Activated CD4-positive, alpha-beta memory T cell treated with anti-CD3 and anti-CD28 coated beads, Interleukin-2, amount 10 ng/mL, durations not matched to agents 7 days and 5 days (primary cell): Measurements from ENCODE around the gene SLC35F3. TPM values are rescaled to one million over a fixed set of nuclear protein-coding genes. Genes with fewer than 3 reads are reported as not detected.

Source experiments
- CTCF ChIA-PET: fragments of 350-600 bp; sonication (Branson Sonifier 250); formaldehyde crosslinking; loops from one replicate; lab custom pipeline; 2021; ENCODE audit warnings: antibody characterized with exemption, inconsistent platforms; lab: Charles Lee
- POLR2A ChIA-PET: fragments of 350-600 bp; sonication (Branson Sonifier 250); formaldehyde crosslinking; loops from one replicate; lab custom pipeline; 2021; ENCODE audit warnings: antibody characterized with exemption; lab: Charles Lee
- DNase-seq: peaks from one replicate; pipeline ENCODE4 v3.0.0-alpha.2; 2020
- H3K27ac Mint-ChIP-seq: one replicate; pipeline ENCODE4 v1.8.0; 2021; ENCODE audit warnings: mild to moderate bottlenecking, mixed read lengths
- H3K27me3 Mint-ChIP-seq: one replicate; pipeline ENCODE4 v1.8.0; 2021; ENCODE audit warnings: mixed read lengths
- H3K36me3 Mint-ChIP-seq: one replicate; pipeline ENCODE4 v1.8.0; 2021; ENCODE audit warnings: low read depth, mixed read lengths
- H3K4me1 Mint-ChIP-seq: one replicate; pipeline ENCODE4 v1.8.0; 2021; ENCODE audit warnings: mixed read lengths
- H3K4me3 Mint-ChIP-seq: one replicate; pipeline ENCODE4 v1.8.0; 2021; ENCODE audit warnings: mild to moderate bottlenecking, mixed read lengths
- H3K9me3 Mint-ChIP-seq: one replicate; pipeline ENCODE4 v1.8.0; 2021; ENCODE audit warnings: mixed read lengths
- total RNA-seq, 2 experiments: library from RNA; stranded (reverse); gene quantifications; one replicate each; pipeline ENCODE4 v1.2.3, GENCODE V29; 2021

The SLC35F3 gene
- total RNA-seq, 2 experiments from 2014 or later: 10.7 to 11.3 TPM

- POLR2A ChIA-PET: no interaction called here
- Mint-ChIP-seq H3K27ac (no peak overlapping the region), H3K4me3 (no peak overlapping the region), H3K9me3 (no peaks in the 10 kb centered on the region), H3K4me1 (no peaks in the 10 kb centered on the region), H3K36me3 (no peaks in the 10 kb centered on the region), H3K27me3 (peaks cover 33% of the 10 kb centered on the region)
- no peak for DNase-seq
- CTCF ChIA-PET: no interaction called here
Measured at GRCh38 chr1:234090212-234091064, 186.0 kb downstream of the SLC35F3 start.

GRCh38 chr1:234091065-234091401 lies 186.6 kb downstream of the SLC35F3 start:
- Mint-ChIP-seq H3K4me1 (no peaks in the 10 kb centered on the region), H3K27me3 (peaks cover 28% of the 10 kb centered on the region), H3K27ac (no peak overlapping the region), H3K4me3 (no peak overlapping the region), H3K9me3 (no peaks in the 10 kb centered on the region), H3K36me3 (no peaks in the 10 kb centered on the region)
- DNase-seq: no peak
- ChIA-PET CTCF (no interaction called here), POLR2A (no interaction called here)

DNA sequence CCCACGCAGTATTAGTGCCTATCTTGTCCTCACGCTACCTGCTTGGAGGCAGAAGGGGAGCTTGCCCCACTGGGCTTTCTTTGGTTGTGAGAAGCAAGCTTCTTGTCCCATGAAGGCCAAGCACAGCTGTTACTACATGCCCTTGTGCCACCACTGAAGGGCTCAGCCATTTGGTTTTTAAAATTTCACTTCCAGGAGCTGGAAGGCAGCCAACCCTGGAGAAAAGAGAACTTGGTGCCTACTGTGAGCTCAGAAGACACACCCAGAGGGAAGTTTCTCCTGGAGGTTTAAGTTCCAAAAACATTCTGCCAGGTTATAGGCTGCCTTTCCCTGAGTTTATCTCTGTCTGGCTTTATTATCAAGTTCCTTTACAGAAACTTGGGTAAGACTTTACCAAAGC lies 187.4 kb downstream of the SLC35F3 start:
- no peak overlapping the region for H3K27ac Mint-ChIP-seq
- no peaks in the 10 kb centered on the region for H3K9me3 Mint-ChIP-seq
- peaks cover 26% of the 10 kb centered on the region for H3K27me3 Mint-ChIP-seq
- DNase-seq: no peak
- no peaks in the 10 kb centered on the region for H3K36me3 Mint-ChIP-seq
- POLR2A ChIA-PET: no interaction called here
- H3K4me1 Mint-ChIP-seq: no peaks in the 10 kb centered on the region
- CTCF ChIA-PET: no interaction called here
- no peak overlapping the region for H3K4me3 Mint-ChIP-seq

DNA sequence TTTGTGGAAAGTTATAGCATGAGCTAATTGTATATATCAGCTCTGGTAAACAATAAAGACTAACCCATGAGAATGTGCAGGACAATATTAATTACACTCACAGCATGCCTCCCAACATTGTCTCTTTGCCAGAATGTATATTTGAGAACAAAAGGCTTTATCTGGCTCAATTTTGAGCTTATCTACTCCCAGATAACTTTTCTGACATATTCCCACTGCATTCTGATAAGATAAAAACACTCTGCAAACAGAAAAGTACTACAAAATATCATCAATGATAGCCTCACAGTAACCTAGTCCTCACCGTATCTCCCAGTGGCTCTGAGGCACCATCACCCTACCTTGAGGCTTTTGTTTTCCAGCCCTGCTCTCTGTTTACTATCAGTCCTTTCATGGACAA lies 188.6 kb downstream of the SLC35F3 start:
- DNase-seq: no peak
- Mint-ChIP-seq H3K9me3 (no peaks in the 10 kb centered on the region), H3K4me3 (no peak overlapping the region), H3K4me1 (no peaks in the 10 kb centered on the region), H3K27me3 (peaks cover 19% of the 10 kb centered on the region), H3K36me3 (no peaks in the 10 kb centered on the region), H3K27ac (no peak overlapping the region)
- POLR2A ChIA-PET: no interaction called here
- CTCF ChIA-PET: no interaction called here

GRCh38 chr1:234093741-234094140 lies 189.3 kb downstream of the SLC35F3 start:
- no peaks in the 10 kb centered on the region for H3K36me3 Mint-ChIP-seq
- H3K4me3 Mint-ChIP-seq: no peak overlapping the region
- H3K9me3 Mint-ChIP-seq: no peaks in the 10 kb centered on the region
- ChIA-PET CTCF (no interaction called here), POLR2A (no interaction called here)
- H3K27me3 Mint-ChIP-seq: peaks cover 19% of the 10 kb centered on the region
- DNase-seq: no peak
- H3K27ac Mint-ChIP-seq: no peak overlapping the region
- no peaks in the 10 kb centered on the region for H3K4me1 Mint-ChIP-seq

DNA sequence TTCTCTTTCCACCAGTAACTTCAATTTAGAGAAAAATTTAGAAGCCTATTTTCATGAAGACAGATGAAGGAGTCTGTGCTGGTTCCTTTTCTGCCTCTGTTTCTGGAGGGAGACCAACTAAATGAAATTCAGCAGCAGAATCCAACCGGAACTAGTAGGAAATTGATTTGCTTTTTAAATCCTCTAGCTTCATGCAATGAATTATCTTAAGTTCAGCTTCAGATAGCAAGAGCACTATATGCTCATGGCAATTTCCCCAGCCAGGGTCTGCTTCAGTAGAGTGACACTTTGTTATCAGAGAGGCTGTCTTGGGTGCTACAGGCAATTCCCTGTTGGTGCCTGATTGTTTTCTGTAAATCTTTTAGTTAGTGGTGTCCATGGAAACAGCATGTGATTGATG lies 189.7 kb downstream of the SLC35F3 start:
- Mint-ChIP-seq H3K27ac (no peak overlapping the region), H3K9me3 (no peaks in the 10 kb centered on the region), H3K4me1 (no peaks in the 10 kb centered on the region), H3K4me3 (no peak overlapping the region), H3K27me3 (peaks cover 17% of the 10 kb centered on the region), H3K36me3 (no peaks in the 10 kb centered on the region)
- DNase-seq: no peak
- ChIA-PET CTCF (no interaction called here), POLR2A (no interaction called here)

GRCh38 chr1:234096161-234096770 lies 191.8 kb downstream of the SLC35F3 start:
- Mint-ChIP-seq H3K27me3 (peaks cover 17% of the 10 kb centered on the region), H3K36me3 (no peaks in the 10 kb centered on the region), H3K9me3 (no peaks in the 10 kb centered on the region), H3K4me3 (no peak overlapping the region), H3K27ac (no peak overlapping the region), H3K4me1 (no peaks in the 10 kb centered on the region)
- CTCF ChIA-PET: no interaction called here
- no peak for DNase-seq
- POLR2A ChIA-PET: no interaction called here

DNA sequence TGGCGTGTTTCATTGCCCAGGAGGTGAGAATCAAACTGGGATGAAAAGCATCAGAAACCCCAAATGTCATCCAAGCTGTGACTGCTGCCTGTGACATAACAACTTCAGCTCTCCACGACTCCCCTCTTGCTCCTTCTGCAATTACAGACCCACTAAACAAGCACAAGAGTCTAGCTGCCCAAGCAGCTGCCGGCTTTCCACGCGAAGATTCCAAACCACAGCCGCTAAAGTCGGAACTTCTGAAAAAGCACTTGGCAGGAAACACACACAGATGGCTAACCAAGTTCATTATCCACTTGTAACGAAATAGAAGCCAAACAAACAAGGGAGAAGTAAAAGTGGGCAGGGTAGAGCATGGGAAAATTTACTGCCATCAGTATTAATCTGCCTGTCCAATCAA lies 198.1 kb downstream of the SLC35F3 start:
- POLR2A ChIA-PET: no interaction called here
- H3K36me3 Mint-ChIP-seq: no peaks in the 10 kb centered on the region
- H3K27ac Mint-ChIP-seq: no peak overlapping the region
- no peaks in the 10 kb centered on the region for H3K4me1 Mint-ChIP-seq
- no peaks in the 10 kb centered on the region for H3K9me3 Mint-ChIP-seq
- peaks cover 41% of the 10 kb centered on the region for H3K27me3 Mint-ChIP-seq
- CTCF ChIA-PET: no interaction called here
- DNase-seq: no peak
- H3K4me3 Mint-ChIP-seq: no peak overlapping the region

DNA sequence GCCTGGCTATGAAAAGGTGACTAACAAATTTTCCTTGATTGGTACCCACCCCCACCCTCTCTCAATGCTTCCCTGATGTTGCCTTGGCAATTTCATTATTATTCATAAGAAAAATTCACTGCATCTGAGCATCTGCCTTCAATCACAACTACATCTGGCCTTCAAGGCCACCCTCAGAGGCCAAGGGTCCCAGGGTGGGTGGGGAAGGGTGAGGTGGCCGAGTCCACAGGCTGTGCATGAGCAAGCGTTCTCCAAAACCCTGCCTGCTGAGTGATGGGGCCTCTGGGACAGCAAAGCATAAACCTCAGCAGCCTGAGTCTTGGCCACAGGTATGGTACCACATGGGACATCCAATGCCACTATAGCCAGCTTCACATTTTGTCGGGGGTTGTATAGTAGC lies 198.7 kb downstream of the SLC35F3 start:
- Mint-ChIP-seq H3K4me3 (no peak overlapping the region), H3K9me3 (no peaks in the 10 kb centered on the region), H3K4me1 (no peaks in the 10 kb centered on the region), H3K27ac (no peak overlapping the region), H3K36me3 (no peaks in the 10 kb centered on the region), H3K27me3 (peaks cover 41% of the 10 kb centered on the region)
- POLR2A ChIA-PET: no interaction called here
- DNase-seq: no peak
- CTCF ChIA-PET: no interaction called here

DNA sequence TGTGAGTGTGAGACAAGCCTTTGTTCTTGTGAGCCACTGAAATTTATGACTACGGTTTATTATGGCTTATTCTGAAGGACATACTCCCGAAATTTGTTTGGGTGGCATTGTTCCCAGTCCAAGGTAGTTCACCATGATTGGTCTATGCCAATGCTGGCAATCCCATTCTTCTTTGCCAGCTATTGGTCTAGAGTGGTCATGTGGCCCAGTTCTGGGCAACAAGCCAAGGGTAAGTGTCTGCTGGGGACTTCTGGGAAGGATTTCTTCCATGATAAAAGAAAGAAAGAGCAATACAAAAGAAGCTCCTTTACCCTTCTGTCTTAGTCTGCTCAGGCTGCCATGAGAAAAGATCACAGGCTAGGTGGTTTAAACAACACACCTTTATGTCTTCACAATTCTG lies 201.6 kb downstream of the SLC35F3 start:
- Mint-ChIP-seq H3K27ac (no peak overlapping the region), H3K36me3 (no peaks in the 10 kb centered on the region), H3K27me3 (peaks cover 47% of the 10 kb centered on the region), H3K4me1 (no peaks in the 10 kb centered on the region), H3K4me3 (no peak overlapping the region), H3K9me3 (no peaks in the 10 kb centered on the region)
- CTCF ChIA-PET: interaction anchor here (1.1 to 2.1 kb wide), 2 partner anchors 9 to 204 kb away, joined by 3 to 10 read pairs; no protein-coding TSS in a partner anchor
- DNase-seq: no peak
- POLR2A ChIA-PET: no interaction called here

DNA sequence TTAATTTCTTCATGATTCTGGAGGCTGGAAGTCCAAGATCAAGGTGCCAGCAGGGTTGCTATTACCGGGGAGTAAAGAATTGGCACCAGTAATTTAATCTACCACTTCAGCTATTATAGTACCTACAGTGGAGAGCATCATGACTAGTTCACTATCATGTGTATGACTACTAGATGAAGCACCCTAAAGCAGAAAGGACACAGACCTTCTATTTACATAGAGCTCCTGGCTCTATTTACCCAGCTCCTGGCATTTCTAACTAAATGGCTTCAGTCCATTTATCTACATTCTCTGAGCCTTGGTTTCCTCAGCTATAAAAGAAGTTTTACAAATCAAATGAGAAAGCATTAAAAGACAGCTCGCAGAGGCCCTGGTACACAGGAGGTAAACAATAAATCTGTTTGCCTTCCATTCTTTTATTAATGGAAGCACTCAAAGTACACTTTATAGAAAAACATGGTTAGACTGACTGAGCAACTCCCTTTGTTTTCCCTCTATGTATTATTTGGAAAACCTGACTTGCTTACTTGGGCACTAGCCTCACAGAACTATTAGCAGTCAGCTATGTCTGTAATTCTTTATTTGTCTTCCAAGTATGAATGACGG lies 203.0 kb downstream of the SLC35F3 start:
- Mint-ChIP-seq H3K27me3 (peaks cover 32% of the 10 kb centered on the region), H3K36me3 (no peaks in the 10 kb centered on the region), H3K4me3 (no peak overlapping the region), H3K9me3 (no peaks in the 10 kb centered on the region), H3K27ac (no peak overlapping the region), H3K4me1 (no peaks in the 10 kb centered on the region)
- ChIA-PET POLR2A (no interaction called here), CTCF (interaction anchor here (1.1 kb wide), 1 partner anchor 203 kb away, joined by 3 read pairs; no protein-coding TSS in a partner anchor)
- no peak for DNase-seq

GRCh38 chr1:234108921-234109320 lies 204.4 kb downstream of the SLC35F3 start:
- H3K4me1 Mint-ChIP-seq: no peaks in the 10 kb centered on the region
- POLR2A ChIA-PET: no interaction called here

DNA sequence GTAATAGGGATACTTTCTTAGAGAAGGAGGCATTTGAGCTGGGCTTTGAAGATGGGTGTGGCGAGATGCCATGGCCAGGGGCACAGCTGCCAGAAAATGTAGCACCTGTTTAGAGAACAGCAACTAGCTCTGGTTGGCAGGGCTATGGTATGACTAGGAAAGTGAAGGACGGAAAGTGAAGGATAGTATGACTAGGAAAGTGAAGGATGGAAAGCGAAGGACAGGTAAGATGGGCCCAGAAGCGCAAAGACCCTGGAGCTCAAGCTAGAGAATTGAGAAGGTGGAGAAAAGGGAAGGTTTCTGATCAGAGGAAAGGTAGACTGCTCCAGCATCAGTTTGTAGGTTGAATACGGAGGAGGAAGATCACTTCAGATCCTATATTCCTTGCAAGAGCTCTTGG lies 205.4 kb downstream of the SLC35F3 start:
- CTCF ChIA-PET: no interaction called here
- POLR2A ChIA-PET: no interaction called here
- Mint-ChIP-seq H3K4me3 (no peak overlapping the region), H3K27ac (no peak overlapping the region), H3K36me3 (no peaks in the 10 kb centered on the region), H3K4me1 (peaks cover 2% of the 10 kb centered on the region), H3K9me3 (no peaks in the 10 kb centered on the region), H3K27me3 (peaks cover 26% of the 10 kb centered on the region)
- no peak for DNase-seq

More at GRCh38 chr1:234108921-234109320, 204.4 kb downstream of the SLC35F3 start:
- Mint-ChIP-seq H3K4me3 (no peak overlapping the region), H3K36me3 (no peaks in the 10 kb centered on the region), H3K9me3 (no peaks in the 10 kb centered on the region), H3K27me3 (peaks cover 23% of the 10 kb centered on the region), H3K27ac (no peak overlapping the region)
- no peak for DNase-seq
- CTCF ChIA-PET: no interaction called here
